Stimulated activated CD4-positive, alpha-beta T cell treated with anti-CD3 and anti-CD28 coated beads, Interleukin-2, amount 100 ng/mL, for 48 hours (primary cell): ENCODE data around the gene SGMS1.

Experiments
- DNase-seq, 2 donors: peaks; one replicate each; pipeline ENCODE4 v3.0.0-alpha.2; 2020

Gene SGMS1

GRCh38 chr10:50417886-50418830, 205.6 kb downstream of the SGMS1 start:
- DNase-seq = peak; percentile 36 to 40

- DNase-seq = no peak
Measured at GRCh38 chr10:50417486-50417885, 206.3 kb downstream of the SGMS1 start.

GRCh38 chr10:50416881-50417280, 206.9 kb downstream of the SGMS1 start:
- DNase-seq = no peak

GRCh38 chr10:50416181-50416824, 207.5 kb downstream of the SGMS1 start:
- DNase-seq = no peak

GRCh38 chr10:50415292-50415691, 208.5 kb downstream of the SGMS1 start:
- DNase-seq = no peak

GRCh38 chr10:50410066-50410811, 213.5 kb downstream of the SGMS1 start:
- no peak for DNase-seq

- no peak for DNase-seq
Measured at GRCh38 chr10:50407076-50407801, 216.5 kb downstream of the SGMS1 start.

- DNase-seq = no peak
Measured at GRCh38 chr10:50406457-50407070, 217.2 kb downstream of the SGMS1 start.

GRCh38 chr10:50405723-50406122, 218.0 kb downstream of the SGMS1 start:
- no peak for DNase-seq

GRCh38 chr10:50404021-50404773, 219.6 kb downstream of the SGMS1 start:
- no peak for DNase-seq

GRCh38 chr10:50403074-50403473, 220.7 kb downstream of the SGMS1 start:
- no peak for DNase-seq

GRCh38 chr10:50402466-50402865, 221.3 kb downstream of the SGMS1 start:
- DNase-seq = no peak

- no peak for DNase-seq
Measured at GRCh38 chr10:50400694-50401093, 223.1 kb downstream of the SGMS1 start.

GRCh38 chr10:50398823-50399222, 224.9 kb downstream of the SGMS1 start:
- DNase-seq = no peak

- no peak for DNase-seq
Measured at GRCh38 chr10:50398381-50398780, 225.4 kb downstream of the SGMS1 start.

GRCh38 chr10:50397312-50398140, 226.2 kb downstream of the SGMS1 start:
- DNase-seq = no peak

GRCh38 chr10:50396491-50397311, 227.1 kb downstream of the SGMS1 start:
- peak; percentile 10 to 14 for DNase-seq

- no peak for DNase-seq
Measured at GRCh38 chr10:50395851-50396250, 227.9 kb downstream of the SGMS1 start.

GRCh38 chr10:50395271-50395670, 228.5 kb downstream of the SGMS1 start:
- no peak for DNase-seq

GRCh38 chr10:50394832-50395231, 228.9 kb downstream of the SGMS1 start:
- DNase-seq = no peak
